GM23338 (cell line): Measurements from ENCODE around the gene C1QTNF1. TPM values are rescaled to one million over a fixed set of nuclear protein-coding genes. Genes with fewer than 3 reads are reported as not detected.

ENCODE experiments used
- ATAC-seq: fragments of 200-7000 bp; cut with Tn5 transposase; 3 replicates; pipeline ENCODE4 v1.9.1; 2020
- DNase-seq: peaks from one replicate; pipeline ENCODE4 v3.0.0-alpha.2; 2015; ENCODE audit warnings: low spot score
- H2AFZ ChIP-seq: fragments of 200-600 bp; sonication (generic); 2 replicates; pipeline ENCODE4 v1.8.0; 2016; ENCODE audit warnings: antibody characterized with exemption, mild to moderate bottlenecking, moderate library complexity
- H3F3A ChIP-seq: fragments of 200-600 bp; sonication (generic); replicated peaks from 2 replicates; pipeline ENCODE4 v1.8.0; 2017; ENCODE audit warnings: antibody characterized with exemption, mixed run types, low read depth
- H3K27ac ChIP-seq: fragments of 200-600 bp; sonication (generic); 2 replicates; pipeline ENCODE4 v1.6.1; 2016; ENCODE audit warnings: low read depth
- H3K27me3 ChIP-seq: fragments of 200-600 bp; sonication (generic); 2 replicates; pipeline ENCODE4 v1.8.0; 2016; ENCODE audit warnings: mild to moderate bottlenecking, mixed run types, moderate library complexity; ENCODE audit not compliant: insufficient read depth
- H3K36me3 ChIP-seq: fragments of 200-600 bp; sonication (generic); 2 replicates; pipeline ENCODE4 v1.8.0; 2016; ENCODE audit warnings: mild to moderate bottlenecking; ENCODE audit not compliant: insufficient read depth
- H3K4me1 ChIP-seq: fragments of 200-600 bp; sonication (generic); 2 replicates; pipeline ENCODE4 v1.8.0; 2016; ENCODE audit warnings: mild to moderate bottlenecking, moderate library complexity; ENCODE audit not compliant: insufficient read depth
- H3K4me2 ChIP-seq: fragments of 200-600 bp; sonication (generic); 2 replicates; pipeline ENCODE4 v1.7.1; 2017; ENCODE audit warnings: mixed run types
- H3K4me3 ChIP-seq: fragments of 200-600 bp; sonication (generic); 2 replicates; pipeline ENCODE4 v1.6.1; 2016; ENCODE audit warnings: mixed run types
- H3K79me2 ChIP-seq: fragments of 200-600 bp; sonication (generic); replicated peaks from 2 replicates; pipeline ENCODE4 v1.8.0; 2017; ENCODE audit warnings: mild to moderate bottlenecking; ENCODE audit not compliant: insufficient read depth
- H3K9me2 ChIP-seq: fragments of 200-600 bp; sonication (generic); 2 replicates; pipeline ENCODE4 v1.8.0; 2017; ENCODE audit not compliant: insufficient read depth
- H4K20me1 ChIP-seq: fragments of 200-600 bp; sonication (generic); replicated peaks from 2 replicates; pipeline ENCODE4 v1.8.0; 2017; ENCODE audit warnings: mild to moderate bottlenecking; ENCODE audit not compliant: insufficient read depth
- H3K27ac Mint-ChIP-seq: 2 replicates; pipeline ENCODE4 v1.8.0; 2020; ENCODE audit warnings: inconsistent platforms, mild to moderate bottlenecking, moderate library complexity, mixed read lengths
- H3K27me3 Mint-ChIP-seq: 3 replicates; pipeline ENCODE4 v1.8.0; 2022; ENCODE audit warnings: low read depth, mild to moderate bottlenecking, moderate library complexity, mixed read lengths, inconsistent platforms; ENCODE audit not compliant: insufficient read depth, poor library complexity
- H3K36me3 Mint-ChIP-seq: 3 replicates; pipeline ENCODE4 v1.8.0; 2021; ENCODE audit warnings: low read depth, mild to moderate bottlenecking, inconsistent platforms, moderate library complexity, mixed read lengths
- H3K4me1 Mint-ChIP-seq: 3 replicates; pipeline ENCODE4 v1.8.0; 2020; ENCODE audit warnings: mild to moderate bottlenecking, inconsistent platforms, mixed read lengths
- H3K4me3 Mint-ChIP-seq: 3 replicates; pipeline ENCODE4 v1.8.0; 2021; ENCODE audit warnings: moderate library complexity, mild to moderate bottlenecking, inconsistent platforms, mixed read lengths
- H3K9me3 Mint-ChIP-seq: 3 replicates; pipeline ENCODE4 v1.8.0; 2020; ENCODE audit warnings: moderate library complexity, mild to moderate bottlenecking, inconsistent platforms, mixed read lengths
- EZH2 ChIP-seq: fragments of 200-600 bp; sonication (generic); IDR thresholded peaks from one replicate; pipeline ENCODE4 v1.8.0; 2017; ENCODE audit warnings: antibody characterized with exemption, mild to moderate bottlenecking, low read depth; ENCODE audit not compliant: unreplicated experiment
- JUNB ChIP-seq: IDR thresholded peaks from one replicate; pipeline ENCODE4 v1.6.1; 2016; ENCODE audit warnings: antibody characterized with exemption; ENCODE audit not compliant: unreplicated experiment
- NANOG ChIP-seq: IDR thresholded peaks from 2 replicates; pipeline ENCODE4 v1.6.1; 2016; ENCODE audit warnings: antibody characterized with exemption, borderline replicate concordance
- POLR2AphosphoS5 ChIP-seq: IDR thresholded peaks from 2 replicates; pipeline ENCODE4 v1.6.1; 2016; ENCODE audit warnings: antibody characterized with exemption, low read depth
- REST ChIP-seq: IDR thresholded peaks from one replicate; pipeline ENCODE4 v1.6.1; 2018; ENCODE audit warnings: antibody characterized with exemption; ENCODE audit not compliant: unreplicated experiment
- STAT1 ChIP-seq: IDR thresholded peaks from one replicate; pipeline ENCODE4 v1.6.1; 2016; ENCODE audit warnings: antibody characterized with exemption; ENCODE audit not compliant: unreplicated experiment
- ZNF114 ChIP-seq: fragments of 250-450 bp; sonication (Bioruptor Pico); IDR thresholded peaks from 2 replicates; pipeline ENCODE4 v1.5.0; 2020; ENCODE audit warnings: mild to moderate bottlenecking, moderate library complexity
- ZNF331 ChIP-seq: fragments of 250-450 bp; sonication (Bioruptor Pico); IDR thresholded peaks from 2 replicates; pipeline ENCODE4 v1.5.0; 2020; ENCODE audit warnings: low read depth, mild to moderate bottlenecking, moderate library complexity
- polyA plus RNA-seq: library from polyadenylated mRNA; unstranded; fragments of >200 nt; fragmentation: Nextera tagmentation; extraction: Ambion mirVana; gene quantifications from 2 replicates; pipeline ENCODE4 v1.2.1, GENCODE V29; 2016
- total RNA-seq: library from RNA; depleted of rRNA; stranded (reverse); fragments of >200 nt; shearing (Covaris generic); gene quantifications from 2 replicates; pipeline ENCODE4 v1.2.3, GENCODE V29; 2014
- TF ChIP-seq, protein P1 (sequence below): IDR thresholded peaks from 2 replicates; pipeline ENCODE4 v1.6.1; 2016; ENCODE audit warnings: antibody characterized with exemption
- TF ChIP-seq, protein P2 (sequence below), 2 experiments: fragments of 200-600 bp in 1 of 2; sonication (generic) in 1 of 2; conservative IDR thresholded peaks; 2 replicates each; pipeline versions ENCODE4 v1.5.1 to v1.6.1; 2016 to 2017; ENCODE audit warnings: antibody characterized with exemption in 2 of 2, low read depth in 2 of 2, mild to moderate bottlenecking in 2 of 2, moderate library complexity in 1 of 2

Gene C1QTNF1
- total and polyA plus RNA-seq, 2 experiments from 2014 or later = 1.1 to 1.9 TPM

DNA sequence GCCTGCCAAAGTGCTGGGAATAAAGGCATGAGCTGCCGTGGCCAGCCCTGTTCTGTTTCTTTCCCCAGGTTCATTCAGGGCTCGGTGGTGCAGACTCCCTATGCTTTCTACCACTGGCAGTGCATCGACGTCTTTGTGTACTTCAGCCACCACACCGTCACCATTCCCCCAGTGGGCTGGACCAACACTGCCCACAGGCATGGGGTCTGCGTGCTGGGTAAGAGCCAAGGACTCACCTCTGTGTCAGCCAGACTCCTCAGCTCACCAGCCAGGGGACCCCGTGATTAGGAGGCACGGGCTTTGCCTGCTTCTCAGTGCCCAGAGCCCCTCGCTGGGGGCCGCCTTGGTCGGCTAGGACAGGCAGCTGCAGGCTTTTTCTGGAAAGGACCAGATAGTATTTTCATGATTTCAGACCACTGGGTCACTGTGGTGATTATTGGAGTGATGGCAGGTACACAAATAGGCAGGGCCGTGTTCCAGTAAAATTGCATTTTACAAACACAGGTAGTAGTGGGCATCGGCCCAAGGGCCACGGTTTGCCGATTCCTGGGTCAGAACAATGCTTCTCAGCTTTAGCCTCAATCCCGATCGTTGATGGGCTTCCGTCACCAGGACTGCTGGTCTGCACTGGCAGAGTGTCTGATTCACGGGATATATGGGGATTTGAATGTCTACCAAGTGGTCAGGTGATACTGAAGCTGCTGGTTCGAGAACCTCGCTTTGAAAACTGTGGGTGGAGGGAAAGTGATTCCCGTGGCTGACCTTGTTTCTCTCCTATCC lies 55.6 kb downstream of the C1QTNF1 start:
- ATAC-seq = no peak
- H3K4me3 Mint-ChIP-seq = no peak overlapping the region
- H3K27me3 ChIP-seq = no peaks in the 10 kb centered on the region
- H3K27ac Mint-ChIP-seq = no peak overlapping the region
- peaks cover 7% of the 10 kb centered on the region; the same call in 1 of the 2 replicates for H3K4me1 ChIP-seq
- H3K4me3 ChIP-seq = no peak overlapping the region
- H3K9me2 ChIP-seq = no peaks in the 10 kb centered on the region
- H3K79me2 ChIP-seq = no peaks in the 10 kb centered on the region
- peaks cover 8% of the 10 kb centered on the region; the same call in 2 of the 3 replicates for H3K4me1 Mint-ChIP-seq
- peaks cover 4% of the 10 kb centered on the region; the same call in 1 of the 3 replicates for H3K9me3 Mint-ChIP-seq
- peaks cover 11% of the 10 kb centered on the region for H3K27me3 Mint-ChIP-seq
- no peak overlapping the region for H3K4me2 ChIP-seq
- DNase-seq = no peak
- no peak overlapping the region for H2AFZ ChIP-seq
- no peaks in the 10 kb centered on the region for H3F3A ChIP-seq
- TF ChIP-seq ZNF331 (no peak), STAT1 (no peak)
- TF ChIP-seq, protein P1, sequence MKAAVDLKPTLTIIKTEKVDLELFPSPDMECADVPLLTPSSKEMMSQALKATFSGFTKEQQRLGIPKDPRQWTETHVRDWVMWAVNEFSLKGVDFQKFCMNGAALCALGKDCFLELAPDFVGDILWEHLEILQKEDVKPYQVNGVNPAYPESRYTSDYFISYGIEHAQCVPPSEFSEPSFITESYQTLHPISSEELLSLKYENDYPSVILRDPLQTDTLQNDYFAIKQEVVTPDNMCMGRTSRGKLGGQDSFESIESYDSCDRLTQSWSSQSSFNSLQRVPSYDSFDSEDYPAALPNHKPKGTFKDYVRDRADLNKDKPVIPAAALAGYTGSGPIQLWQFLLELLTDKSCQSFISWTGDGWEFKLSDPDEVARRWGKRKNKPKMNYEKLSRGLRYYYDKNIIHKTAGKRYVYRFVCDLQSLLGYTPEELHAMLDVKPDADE = no peak
- peaks cover 3% of the 10 kb centered on the region; the same call in 1 of the 2 replicates for H3K36me3 ChIP-seq
- H3K36me3 Mint-ChIP-seq = peaks cover 42% of the 10 kb centered on the region
- H4K20me1 ChIP-seq = peaks cover 9% of the 10 kb centered on the region
- no peak overlapping the region for H3K27ac ChIP-seq

GRCh38 chr17:79080349-79080748 lies 56.4 kb downstream of the C1QTNF1 start:
- H3K9me3 Mint-ChIP-seq = peaks cover 4% of the 10 kb centered on the region; the same call in 1 of the 3 replicates
- Histone ChIP-seq H3K36me3 (peaks cover 3% of the 10 kb centered on the region; the same call in 1 of the 2 replicates), H3K4me3 (no peak overlapping the region), H3K4me2 (no peak overlapping the region), H3K9me2 (no peaks in the 10 kb centered on the region), H4K20me1 (peaks cover 9% of the 10 kb centered on the region), H3K27ac (no peak overlapping the region), H3F3A (no peaks in the 10 kb centered on the region), H3K4me1 (peaks cover 6% of the 10 kb centered on the region; the same call in 1 of the 2 replicates), H3K79me2 (no peaks in the 10 kb centered on the region), H2AFZ (no peak overlapping the region), H3K27me3 (no peaks in the 10 kb centered on the region)
- no peak for ATAC-seq
- peaks cover 7% of the 10 kb centered on the region; the same call in 2 of the 3 replicates for H3K4me1 Mint-ChIP-seq
- DNase-seq = no peak
- peaks cover 9% of the 10 kb centered on the region for H3K27me3 Mint-ChIP-seq
- no peak overlapping the region for H3K27ac Mint-ChIP-seq
- H3K36me3 Mint-ChIP-seq = peaks cover 42% of the 10 kb centered on the region
- H3K4me3 Mint-ChIP-seq = no peak overlapping the region
- no peak for TF ChIP-seq ZNF114 (CRISPR knock-in tag)
- TF ChIP-seq ZNF331 = no peak
- TF ChIP-seq EZH2 = no peak
- no peak for TF ChIP-seq REST
- no peak for TF ChIP-seq STAT1
- TF ChIP-seq, protein P2, sequence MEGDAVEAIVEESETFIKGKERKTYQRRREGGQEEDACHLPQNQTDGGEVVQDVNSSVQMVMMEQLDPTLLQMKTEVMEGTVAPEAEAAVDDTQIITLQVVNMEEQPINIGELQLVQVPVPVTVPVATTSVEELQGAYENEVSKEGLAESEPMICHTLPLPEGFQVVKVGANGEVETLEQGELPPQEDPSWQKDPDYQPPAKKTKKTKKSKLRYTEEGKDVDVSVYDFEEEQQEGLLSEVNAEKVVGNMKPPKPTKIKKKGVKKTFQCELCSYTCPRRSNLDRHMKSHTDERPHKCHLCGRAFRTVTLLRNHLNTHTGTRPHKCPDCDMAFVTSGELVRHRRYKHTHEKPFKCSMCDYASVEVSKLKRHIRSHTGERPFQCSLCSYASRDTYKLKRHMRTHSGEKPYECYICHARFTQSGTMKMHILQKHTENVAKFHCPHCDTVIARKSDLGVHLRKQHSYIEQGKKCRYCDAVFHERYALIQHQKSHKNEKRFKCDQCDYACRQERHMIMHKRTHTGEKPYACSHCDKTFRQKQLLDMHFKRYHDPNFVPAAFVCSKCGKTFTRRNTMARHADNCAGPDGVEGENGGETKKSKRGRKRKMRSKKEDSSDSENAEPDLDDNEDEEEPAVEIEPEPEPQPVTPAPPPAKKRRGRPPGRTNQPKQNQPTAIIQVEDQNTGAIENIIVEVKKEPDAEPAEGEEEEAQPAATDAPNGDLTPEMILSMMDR (conservative IDR thresholded peaks at IDR 0.05; ENCODE audit: low read depth in 2 of 2) = no peak
- no peak for TF ChIP-seq NANOG
- no peak for TF ChIP-seq JUNB
- TF ChIP-seq POLR2AphosphoS5 = no peak
